PC-3 (cell line): ENCODE measurements around the gene CPEB4. TPM values are rescaled to one million over a fixed set of nuclear protein-coding genes. Genes with fewer than 3 reads are reported as not detected.

Source experiments
- ATAC-seq: fragments of 200-7000 bp; cut with Tn5 transposase; 2 replicates; pipeline ENCODE4 v1.9.1; 2020; ENCODE audit warnings: mild to moderate bottlenecking, moderate library complexity
- BruUV-seq: library from RNA; stranded (reverse); fragments of 400-500 nt; replicated peaks from 2 replicates; lab custom pipeline; 2021; lab: Mats Ljungman, UMichigan
- CTCF ChIA-PET: fragments of 300-600 bp; sonication (Branson Sonifier 250); formaldehyde crosslinking; loops from one replicate; lab custom pipeline; 2022; ENCODE audit warnings: antibody characterized with exemption; lab: Charles Lee
- POLR2A ChIA-PET: fragments of 300-600 bp; sonication (Branson Sonifier 250); formaldehyde crosslinking; loops from one replicate; lab custom pipeline; 2022; ENCODE audit warnings: antibody characterized with exemption; ENCODE audit not compliant: unreplicated experiment; lab: Charles Lee
- DNase-seq: peaks from one replicate; pipeline ENCODE4 v3.0.0-alpha.2; 2015
- H2AFZ ChIP-seq: fragments of 300-600 bp; sonication (generic); 2 replicates; pipeline ENCODE4 v1.6.0; 2016; ENCODE audit warnings: antibody characterized with exemption, low read length
- H3F3A ChIP-seq: fragments of 300-600 bp; sonication (generic); one replicate; pipeline ENCODE4 v1.6.0; 2017; ENCODE audit warnings: antibody characterized with exemption, low read length, control low read depth, mild to moderate bottlenecking; ENCODE audit not compliant: unreplicated experiment
- H3K27ac ChIP-seq: fragments of 300-600 bp; sonication (generic); 2 replicates; pipeline ENCODE4 v1.5.1; 2016; ENCODE audit warnings: mild to moderate bottlenecking, low read length
- H3K27me3 ChIP-seq: fragments of 300-600 bp; sonication (generic); 2 replicates; pipeline ENCODE4 v1.6.1; 2016; ENCODE audit warnings: low read length, mixed read lengths
- H3K36me3 ChIP-seq: fragments of 300-600 bp; sonication (generic); 2 replicates; pipeline ENCODE4 v1.6.1; 2016; ENCODE audit warnings: low read depth, mixed run types, low read length, mixed read lengths
- H3K4me1 ChIP-seq: fragments of 300-600 bp; sonication (generic); 2 replicates; pipeline ENCODE4 v1.5.1; 2016; ENCODE audit warnings: low read length; ENCODE audit not compliant: insufficient read depth
- H3K4me2 ChIP-seq: fragments of 300-600 bp; sonication (generic); 2 replicates; pipeline ENCODE4 v1.6.0; 2016; ENCODE audit warnings: low read length
- H3K4me3 ChIP-seq: fragments of 300-600 bp; sonication (generic); 2 replicates; pipeline ENCODE4 v1.5.1; 2016; ENCODE audit warnings: mild to moderate bottlenecking, low read length, mixed read lengths
- H3K79me2 ChIP-seq: fragments of 300-600 bp; sonication (generic); 2 replicates; pipeline ENCODE4 v1.6.1; 2017; ENCODE audit warnings: low read length, mixed read lengths
- H3K9ac ChIP-seq: fragments of 300-600 bp; sonication (generic); 2 replicates; pipeline ENCODE4 v1.6.0; 2016; ENCODE audit warnings: mild to moderate bottlenecking, low read length
- H3K9me2 ChIP-seq: fragments of 300-600 bp; sonication (generic); replicated peaks from 2 replicates; pipeline ENCODE4 v1.6.1; 2016; ENCODE audit warnings: mixed run types, low read length, mixed read lengths
- H3K9me3 ChIP-seq: fragments of 300-600 bp; sonication (generic); 2 replicates; pipeline ENCODE4 v1.6.1; 2016; ENCODE audit warnings: low read length, mixed read lengths
- H4K20me1 ChIP-seq: fragments of 300-600 bp; sonication (generic); 2 replicates; pipeline ENCODE4 v1.6.1; 2016; ENCODE audit warnings: low read length, mixed read lengths
- CTCF ChIP-seq: fragments of 300-600 bp; sonication (generic); conservative IDR thresholded peaks from 2 replicates; pipeline ENCODE4 v1.5.1; 2017; ENCODE audit warnings: antibody characterized with exemption, low read depth, mild to moderate bottlenecking, low read length
- EZH2 ChIP-seq: fragments of 300-600 bp; sonication (generic); IDR thresholded peaks from one replicate; pipeline ENCODE4 v1.6.1; 2017; ENCODE audit warnings: antibody characterized with exemption, mild to moderate bottlenecking, low read length; ENCODE audit not compliant: unreplicated experiment
- EZH2phosphoT487 ChIP-seq: fragments of 300-600 bp; sonication (generic); IDR thresholded peaks from 2 replicates; pipeline ENCODE4 v1.6.1; 2018; ENCODE audit warnings: mild to moderate bottlenecking, antibody characterized with exemption, low read length, borderline replicate concordance
- intact Hi-C: fragments of 100-400 bp; cut with micrococcal nuclease; formaldehyde crosslinking; loops from 2 replicates; pipeline ENCODE4 v1.9.0; 2023
- total RNA-seq: library from RNA; depleted of rRNA; stranded (reverse); fragments of >200 nt; gene quantifications from 2 replicates; pipeline ENCODE4 v1.2.3, GENCODE V29; 2014

Gene CPEB4
- total RNA-seq, 1 experiment from 2014 or later, result 37.0 TPM

GRCh38 chr5:173909199-173909598 is 21.1 kb downstream of the CPEB4 start:
- Histone ChIP-seq H3K9me3 (no peaks in the 10 kb centered on the region), H3K4me3 (no peak overlapping the region), H3K36me3 (peaks cover 4% of the 10 kb centered on the region; the same call in 1 of the 2 replicates), H2AFZ (no peak overlapping the region), H3K4me1 (peaks cover 8% of the 10 kb centered on the region), H3K27ac (no peak overlapping the region), H3K9me2 (no peaks in the 10 kb centered on the region), H3K9ac (no peak overlapping the region), H3F3A (no peaks in the 10 kb centered on the region), H3K4me2 (no peak overlapping the region), H4K20me1 (no peaks in the 10 kb centered on the region), H3K79me2 (peaks cover 46% of the 10 kb centered on the region), H3K27me3 (no peaks in the 10 kb centered on the region)
- intact Hi-C loops, result loop anchor here (10.0 kb wide), 1 partner anchor 584 kb away; the partner anchor contains the start of gene STC2
- no TSS peak for BruUV-seq
- no peak for DNase-seq
- ChIA-PET POLR2A (no interaction called here), CTCF (interaction anchor here (0.7 kb wide), 1 partner anchor 45 kb away, joined by 3 read pairs; no protein-coding TSS in a partner anchor)
- ATAC-seq, result no peak
- TF ChIP-seq CTCF (no peak), EZH2 (no peak), EZH2phosphoT487 (no peak)

GRCh38 chr5:173910215-173910614 is 22.1 kb downstream of the CPEB4 start:
- no peaks in the 10 kb centered on the region for H4K20me1 ChIP-seq
- H2AFZ ChIP-seq, result no peak overlapping the region
- H3K27ac ChIP-seq, result no peak overlapping the region
- intact Hi-C loops, result no loop called here
- TF ChIP-seq EZH2phosphoT487, result no peak
- TF ChIP-seq CTCF, result no peak
- no peak for TF ChIP-seq EZH2
- no peaks in the 10 kb centered on the region for H3K9me3 ChIP-seq
- H3K9me2 ChIP-seq, result no peaks in the 10 kb centered on the region
- ATAC-seq, result no peak
- no peak overlapping the region for H3K9ac ChIP-seq
- ChIA-PET CTCF (no interaction called here), POLR2A (no interaction called here)
- DNase-seq, result no peak
- peaks cover 4% of the 10 kb centered on the region; the same call in 1 of the 2 replicates for H3K36me3 ChIP-seq
- H3K4me3 ChIP-seq, result no peak overlapping the region
- no peaks in the 10 kb centered on the region for H3F3A ChIP-seq
- H3K27me3 ChIP-seq, result no peaks in the 10 kb centered on the region
- H3K79me2 ChIP-seq, result peaks cover 39% of the 10 kb centered on the region
- H3K4me1 ChIP-seq, result peaks cover 8% of the 10 kb centered on the region
- no TSS peak for BruUV-seq
- H3K4me2 ChIP-seq, result no peak overlapping the region

GRCh38 chr5:173911623-173912022 is 23.5 kb downstream of the CPEB4 start:
- H3K27ac ChIP-seq, result no peak overlapping the region
- no peaks in the 10 kb centered on the region for H3K9me3 ChIP-seq
- no peak overlapping the region for H2AFZ ChIP-seq
- no peak overlapping the region for H3K4me2 ChIP-seq
- peaks cover 31% of the 10 kb centered on the region for H3K79me2 ChIP-seq
- ChIA-PET CTCF (interaction anchor here (0.8 kb wide), 1 partner anchor 16 kb away, joined by 3 read pairs; no protein-coding TSS in a partner anchor), POLR2A (interaction anchor here (0.5 kb wide), 1 partner anchor 22 kb away, joined by 3 read pairs; no protein-coding TSS in a partner anchor)
- no peaks in the 10 kb centered on the region for H3K9me2 ChIP-seq
- H3K36me3 ChIP-seq, result peaks cover 4% of the 10 kb centered on the region; the same call in 1 of the 2 replicates
- no peak for TF ChIP-seq CTCF
- no peak for TF ChIP-seq EZH2
- TF ChIP-seq EZH2phosphoT487, result no peak
- H3K4me1 ChIP-seq, result peaks cover 8% of the 10 kb centered on the region
- no peak for ATAC-seq
- no peaks in the 10 kb centered on the region for H4K20me1 ChIP-seq
- BruUV-seq, result no TSS peak
- H3K9ac ChIP-seq, result no peak overlapping the region
- no peaks in the 10 kb centered on the region for H3K27me3 ChIP-seq
- no peak overlapping the region for H3K4me3 ChIP-seq
- no peaks in the 10 kb centered on the region for H3F3A ChIP-seq
- intact Hi-C loops, result no loop called here
- DNase-seq, result no peak
